Mucosa of descending colon (tissue), 3 donors: ENCODE data around the gene KCNK15. TPM values are rescaled to one million over a fixed set of nuclear protein-coding genes. Genes with fewer than 3 reads are reported as not detected.
A peak's percentile ranks its signal among the peaks of the same experiment; 100 is the strongest.
"Not testable (repeated sequence)": the region's sequence is repeated elsewhere in the genome, so short reads cannot be mapped to it uniquely, and the experiment has no call there.

Experiments used
- ATAC-seq: fragments of 200-7000 bp; cut with Tn5 transposase; one replicate; pipeline ENCODE4 v1.9.1; 2020; ENCODE audit warnings: mild to moderate bottlenecking, moderate library complexity
- DNase-seq, 3 donors: peaks; one replicate each; pipeline ENCODE4 v3.0.0-alpha.2; 2020
- H3K36me3 ChIP-seq: fragments of 200-600 bp; one replicate; pipeline ENCODE4 v1.8.0; 2021; ENCODE audit warnings: low read depth, mild to moderate bottlenecking
- H3K4me1 ChIP-seq: fragments of 200-600 bp; one replicate; pipeline ENCODE4 v1.8.0; 2021; ENCODE audit warnings: low read depth, mild to moderate bottlenecking
- H3K4me3 ChIP-seq: fragments of 200-600 bp; one replicate; pipeline ENCODE4 v1.8.0; 2021; ENCODE audit warnings: mild to moderate bottlenecking
- H3K9me3 ChIP-seq: fragments of 200-600 bp; one replicate; pipeline ENCODE4 v1.8.0; 2021; ENCODE audit warnings: mild to moderate bottlenecking
- CTCF ChIP-seq: fragments of 200-600 bp; IDR thresholded peaks from one replicate; pipeline ENCODE4 v1.8.0; 2022; ENCODE audit warnings: antibody characterized with exemption, mild to moderate bottlenecking
- intact Hi-C, 2 donors: fragments of 100-400 bp; cut with DNase I in 1 of 2; cut with micrococcal nuclease in 1 of 2; formaldehyde crosslinking; loops; one replicate each; pipeline versions ENCODE4 v1.11.0 to v1.11.1; 2022; cut with DNase I, micrococcal nuclease
- long read RNA-seq, 2 donors: library from polyadenylated mRNA; unstranded; transcript quantifications; one replicate each; pipeline ENCODE4 v2.0.0, GENCODE V29; 2019 to 2021
- total RNA-seq, 3 donors: library from RNA; stranded (reverse); fragmentation: NEBNext Ultra II Directional in 2 of 3; extraction: Animal tissue kit (Norgen Biotek cat#: 25700) in 2 of 3; gene quantifications; one replicate each; pipeline versions ENCODE4 v1.2.1 to v1.2.4, GENCODE V29; 2021 to 2023
- donor health status: DM: no; HTN: no; CAD: no; lungs with moderate emphysema.
- donor health status: DM: no; HTN: no; CAD: no.
- donor health status: DM: no; HTN: yes; CAD: no.

KCNK15 gene
- under 1 TPM; 0.17 to 0.44 (median 0.43) TPM for total RNA-seq
- long read RNA-seq, donor 1, partial matches to known transcripts: 0 of 2 reads
- long read RNA-seq, donor 1, other reads (novel, unspliced or antisense): 1 of 2 reads
- long read RNA-seq, donor 2, partial matches to known transcripts: 0 of 2 reads
- long read RNA-seq, donor 2, other reads (novel, unspliced or antisense): 2 of 2 reads

- intact Hi-C loops: loop anchor here (2.0 to 5.0 kb wide), 2 partner anchors 121 to 122 kb away; no protein-coding TSS in a partner anchor
- Histone ChIP-seq H3K4me3 (no peak within 1 kb of the TSS), H3K9me3 (no peaks in the 10 kb centered on the region), H3K4me1 (peaks cover 8% of the 10 kb centered on the region), H3K36me3 (no peaks in the 10 kb centered on the region)
- DNase-seq (peak in 1 of 3 donors; percentile 54), ATAC-seq (peak; percentile 53)
- no peak for TF ChIP-seq CTCF
Measured at GRCh38 chr20:44745598-44746366, at the start of gene KCNK15. TSS of gene KCNK15 (plus strand) at chr20:44745865. CDS start at chr20:44745911, 46 bp downstream.

- TF ChIP-seq CTCF: no peak
- intact Hi-C loops: no loop called here
- H3K36me3 ChIP-seq: no peaks in the 10 kb centered on the region
- H3K9me3 ChIP-seq: no peaks in the 10 kb centered on the region
- DNase-seq: no peak
- H3K4me3 ChIP-seq: no peak overlapping the region
- no peak for ATAC-seq
- no peaks in the 10 kb centered on the region for H3K4me1 ChIP-seq
Measured at GRCh38 chr20:44696315-44696714, 49.4 kb upstream of the KCNK15 start.

- ATAC-seq, H3K36me3 ChIP-seq, DNase-seq, H3K4me3 ChIP-seq, intact Hi-C loops, H3K9me3 ChIP-seq, H3K4me1 ChIP-seq: not testable (repeated sequence)
Measured at GRCh38 chr20:44697041-44697440, 48.6 kb upstream of the KCNK15 start.

GRCh38 chr20:44698351-44698750 is 47.3 kb upstream of the KCNK15 start:
- Histone ChIP-seq H3K4me1 (peaks cover 3% of the 10 kb centered on the region), H3K9me3 (no peaks in the 10 kb centered on the region), H3K4me3 (no peak overlapping the region), H3K36me3 (no peaks in the 10 kb centered on the region)
- no peak for TF ChIP-seq CTCF
- no peak for ATAC-seq
- intact Hi-C loops: no loop called here
- DNase-seq: no peak

GRCh38 chr20:44700306-44700705 is 45.4 kb upstream of the KCNK15 start:
- no peak for DNase-seq
- ATAC-seq: no peak
- H3K4me1 ChIP-seq: peaks cover 3% of the 10 kb centered on the region
- TF ChIP-seq CTCF: no peak
- no peak overlapping the region for H3K4me3 ChIP-seq
- intact Hi-C loops: no loop called here
- no peaks in the 10 kb centered on the region for H3K9me3 ChIP-seq
- H3K36me3 ChIP-seq: no peaks in the 10 kb centered on the region

GRCh38 chr20:44701118-44701857 is 44.4 kb upstream of the KCNK15 start:
- Histone ChIP-seq H3K4me1 (peaks cover 3% of the 10 kb centered on the region), H3K4me3 (no peak overlapping the region), H3K9me3 (no peaks in the 10 kb centered on the region), H3K36me3 (no peaks in the 10 kb centered on the region)
- TF ChIP-seq CTCF: no peak
- DNase-seq (no peak), ATAC-seq (no peak)
- intact Hi-C loops: no loop called here
